NCI-H1092 (cell line): ENCODE measurements around the gene HPSE.

ENCODE experiments used
- DNase-seq: peaks from one replicate; lab custom pipeline; 2025; lab: John Stamatoyannopoulos, UW

HPSE gene

DNA sequence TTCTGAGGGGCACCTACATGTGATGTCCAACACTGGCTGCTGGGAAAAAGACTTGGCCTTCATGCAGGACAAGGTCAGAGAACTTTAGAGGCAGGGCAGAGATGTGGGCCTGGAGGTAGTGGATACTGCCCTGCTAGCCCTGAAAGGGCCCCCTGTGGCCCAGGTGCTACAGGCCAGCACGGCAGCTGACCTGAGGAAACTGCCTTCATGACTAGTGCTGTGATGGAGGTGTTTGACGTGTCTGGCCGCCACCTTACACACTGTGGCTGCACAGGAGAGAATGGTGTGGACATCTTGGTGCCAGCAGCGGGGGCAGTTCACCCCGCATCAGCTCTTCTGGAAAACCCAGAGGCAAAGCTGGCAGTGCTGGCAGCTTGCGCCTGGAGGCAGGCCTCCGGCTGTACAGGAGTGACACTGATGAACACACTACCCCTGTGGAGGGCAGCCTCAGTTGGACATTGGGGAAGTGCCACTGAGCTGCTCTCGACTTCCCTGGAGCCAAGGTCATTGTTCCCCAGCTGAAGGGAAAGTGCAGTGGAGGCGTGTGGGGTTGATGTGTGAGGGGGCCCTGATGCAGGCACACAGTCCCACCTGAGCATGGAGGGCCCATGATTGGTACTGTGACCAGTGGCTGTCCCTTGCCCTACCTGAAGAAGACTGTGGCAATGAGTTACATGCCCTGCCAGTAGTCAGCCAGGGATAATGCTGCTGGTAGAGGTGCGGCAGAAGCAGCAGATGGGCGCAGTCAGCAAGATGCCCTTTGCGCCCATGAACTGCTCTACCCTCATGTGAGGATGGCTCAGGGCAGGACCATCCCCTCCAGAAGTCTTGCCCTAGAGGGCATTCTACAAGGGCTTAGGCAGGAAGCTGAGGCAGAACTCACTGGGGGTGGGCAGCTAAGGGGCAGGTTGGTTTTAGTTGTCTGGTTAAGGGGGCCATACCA, 87.0 kb downstream of the HPSE start:
- DNase-seq = no peak
